KG1 (cell line): ENCODE data around the gene DIO3.

Source experiments
- DNase-seq: peaks from one replicate; lab custom pipeline; 2025; lab: John Stamatoyannopoulos, UW

DIO3 gene

DNA sequence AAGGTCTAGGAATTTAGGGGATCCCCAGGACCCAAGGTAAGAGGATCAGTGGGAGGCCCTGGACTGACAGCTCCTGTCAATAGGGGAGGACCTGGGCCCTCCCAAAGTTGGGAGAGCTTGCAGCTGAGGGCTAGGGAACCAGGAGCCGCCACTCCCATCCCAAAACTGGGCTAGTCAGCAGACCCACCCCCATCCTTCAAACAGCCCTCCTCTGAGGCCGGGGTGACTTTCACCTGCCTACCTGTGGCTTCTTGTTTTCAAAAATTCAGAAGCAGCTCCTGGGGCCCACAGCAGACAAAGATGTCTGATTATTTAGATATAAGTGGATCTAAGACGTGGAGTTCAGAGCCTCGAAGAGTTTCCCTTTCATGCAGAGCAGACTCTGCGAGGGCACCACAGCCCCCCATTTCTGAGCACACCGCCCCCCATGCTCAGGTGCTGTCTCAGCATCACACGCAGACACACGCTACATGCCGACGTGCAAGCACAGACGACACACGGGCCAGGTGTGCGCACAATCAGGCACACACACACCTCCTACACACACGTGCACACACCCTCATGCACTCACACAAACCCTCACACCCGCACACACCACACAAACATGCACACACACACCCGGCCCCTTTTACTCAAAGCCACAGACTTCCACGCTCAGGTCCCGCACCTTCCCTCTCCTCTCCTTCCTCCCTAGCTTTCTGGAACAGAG lies 21.9 kb downstream of the DIO3 start:
- DNase-seq = no peak

DNA sequence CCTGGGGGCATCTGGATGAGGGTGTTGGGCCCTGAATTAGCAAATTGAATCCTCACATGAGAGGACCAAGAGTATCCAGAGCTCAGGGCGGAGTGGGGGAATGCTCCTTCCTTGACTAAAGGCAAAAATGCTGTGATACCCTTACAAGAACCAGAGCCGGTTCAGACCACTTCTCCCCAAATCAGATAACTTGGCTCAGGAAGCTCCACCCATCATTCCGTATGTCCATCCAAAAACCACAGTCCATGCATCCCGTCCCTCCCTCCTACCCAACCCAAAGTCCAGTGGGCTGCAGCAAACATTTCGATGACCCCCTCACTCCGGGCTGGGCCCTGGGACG lies 22.4 kb downstream of the DIO3 start:
- no peak for DNase-seq

DNA sequence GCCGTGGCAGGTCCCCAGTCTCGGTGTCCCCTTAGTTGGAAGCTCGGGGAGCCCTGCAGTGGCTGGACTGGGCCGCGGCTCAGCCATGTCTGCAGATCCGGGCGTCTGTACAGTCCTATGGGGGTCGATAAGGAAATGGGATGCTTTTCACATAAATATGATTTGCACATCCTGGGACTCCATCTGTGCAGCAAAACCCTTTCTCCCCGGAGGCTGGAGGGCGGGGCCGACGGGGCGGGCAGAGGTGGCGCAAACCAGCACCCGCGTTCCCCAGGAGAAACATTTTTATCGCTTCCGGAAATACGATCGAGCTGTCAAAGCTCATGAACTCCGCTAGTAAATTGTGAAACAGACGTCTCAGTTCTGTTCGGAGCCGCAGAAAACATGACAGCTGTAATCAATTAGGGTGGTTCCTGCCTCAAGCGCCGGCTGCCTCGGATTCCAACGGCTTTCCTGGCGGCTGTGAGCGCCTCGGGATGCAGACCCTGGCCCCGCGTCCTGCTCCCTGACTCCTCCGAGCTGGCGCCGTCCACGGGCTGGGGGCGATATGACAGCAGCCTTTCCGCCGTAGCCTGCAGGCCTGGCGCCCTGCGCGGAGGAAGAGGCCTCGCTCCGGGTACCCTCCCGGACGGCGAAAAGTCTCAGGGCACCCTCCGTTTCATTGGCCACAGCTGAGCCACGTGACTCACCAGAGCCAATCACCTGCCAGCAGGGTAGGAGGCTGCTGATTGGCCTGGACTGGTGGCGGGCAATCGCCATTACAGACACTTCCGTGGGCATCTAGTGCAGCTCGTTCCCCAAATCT lies 23.0 kb downstream of the DIO3 start:
- DNase-seq = no peak

DNA sequence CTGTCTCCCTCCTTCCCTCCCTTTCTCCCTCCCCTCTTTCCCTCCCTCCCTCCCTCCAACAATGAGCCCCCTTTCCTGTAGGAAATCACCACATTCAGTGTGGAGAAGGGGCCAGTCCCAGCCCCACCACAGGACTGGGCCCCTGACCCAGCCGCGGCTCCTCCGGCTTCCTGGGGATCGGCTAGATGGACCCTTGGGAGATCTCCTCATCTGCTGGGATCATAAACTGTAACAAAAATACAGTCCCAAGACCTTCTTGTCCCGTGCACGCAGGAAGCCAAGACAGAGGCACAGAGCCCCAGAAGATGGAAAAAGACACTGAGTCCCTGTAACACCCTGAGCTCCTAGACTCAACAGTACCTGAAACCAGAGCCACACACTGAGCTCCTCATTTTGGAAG lies 23.9 kb downstream of the DIO3 start:
- DNase-seq = no peak

DNA sequence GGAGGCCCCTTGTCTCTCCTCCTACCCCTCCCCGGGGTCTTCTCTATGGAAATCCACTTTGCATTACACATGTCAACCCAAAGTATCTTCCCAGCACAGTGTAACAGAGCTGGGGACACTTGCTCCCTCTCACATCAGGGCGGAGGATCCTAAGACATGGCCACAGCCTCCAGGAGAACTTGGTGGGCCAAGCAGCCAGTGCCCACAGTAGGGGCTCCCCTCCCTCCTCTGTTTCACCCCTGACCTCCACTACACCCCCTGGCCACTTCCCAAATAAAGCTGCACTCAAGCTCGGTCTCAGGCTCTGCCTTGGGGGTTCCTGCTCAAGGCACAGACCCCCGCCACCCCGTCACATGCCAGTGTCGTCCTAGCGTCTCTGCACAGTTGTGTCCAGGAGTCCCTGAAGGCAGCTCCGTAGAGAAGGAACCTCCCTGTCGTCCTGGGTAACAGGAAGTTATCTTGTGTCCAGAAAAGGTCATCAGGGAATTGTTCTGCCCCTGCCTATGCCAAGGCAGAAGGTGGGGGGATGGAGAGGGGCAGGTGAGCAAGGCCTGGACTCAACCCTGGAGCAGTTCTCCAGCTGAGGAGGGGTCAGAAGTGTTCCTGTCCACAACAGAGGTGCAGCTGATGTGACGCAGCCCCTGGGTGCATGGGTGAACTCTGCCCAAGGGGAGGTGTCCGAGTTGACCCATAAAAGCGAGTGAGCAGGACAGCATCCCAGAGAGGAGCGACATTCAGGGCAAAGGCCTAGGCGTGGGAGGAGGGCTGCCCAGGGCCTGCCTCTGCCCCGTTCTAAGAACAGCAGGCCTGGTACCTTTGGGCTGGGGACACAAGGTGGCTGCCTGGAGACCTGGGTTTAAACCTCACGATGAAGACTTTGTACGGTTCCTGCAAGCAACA lies 25.5 kb downstream of the DIO3 start:
- DNase-seq = no peak

DNA sequence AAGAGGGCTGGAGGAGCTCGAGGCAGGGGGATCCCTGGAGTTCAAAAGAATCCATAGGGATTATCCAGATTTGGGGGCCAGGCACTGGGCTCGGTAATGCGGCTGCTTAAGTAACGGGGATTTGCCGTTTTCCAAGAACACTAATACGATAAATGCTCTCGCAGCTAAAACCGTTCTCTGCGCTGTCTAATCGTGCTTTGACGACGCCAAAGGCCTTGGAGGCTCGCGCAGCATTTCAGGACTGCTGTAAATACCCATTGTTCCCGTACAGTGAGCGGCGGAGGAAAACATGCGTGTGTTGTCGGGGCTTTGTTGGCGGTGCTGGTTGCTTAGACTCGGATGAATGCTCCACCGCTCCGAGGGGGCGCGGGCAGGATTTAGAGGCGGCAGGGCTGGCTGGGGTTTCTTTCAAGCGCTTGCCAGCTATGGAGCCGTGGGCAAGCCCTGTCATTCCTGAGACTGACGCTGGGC lies 26.2 kb downstream of the DIO3 start:
- DNase-seq = no peak

DNA sequence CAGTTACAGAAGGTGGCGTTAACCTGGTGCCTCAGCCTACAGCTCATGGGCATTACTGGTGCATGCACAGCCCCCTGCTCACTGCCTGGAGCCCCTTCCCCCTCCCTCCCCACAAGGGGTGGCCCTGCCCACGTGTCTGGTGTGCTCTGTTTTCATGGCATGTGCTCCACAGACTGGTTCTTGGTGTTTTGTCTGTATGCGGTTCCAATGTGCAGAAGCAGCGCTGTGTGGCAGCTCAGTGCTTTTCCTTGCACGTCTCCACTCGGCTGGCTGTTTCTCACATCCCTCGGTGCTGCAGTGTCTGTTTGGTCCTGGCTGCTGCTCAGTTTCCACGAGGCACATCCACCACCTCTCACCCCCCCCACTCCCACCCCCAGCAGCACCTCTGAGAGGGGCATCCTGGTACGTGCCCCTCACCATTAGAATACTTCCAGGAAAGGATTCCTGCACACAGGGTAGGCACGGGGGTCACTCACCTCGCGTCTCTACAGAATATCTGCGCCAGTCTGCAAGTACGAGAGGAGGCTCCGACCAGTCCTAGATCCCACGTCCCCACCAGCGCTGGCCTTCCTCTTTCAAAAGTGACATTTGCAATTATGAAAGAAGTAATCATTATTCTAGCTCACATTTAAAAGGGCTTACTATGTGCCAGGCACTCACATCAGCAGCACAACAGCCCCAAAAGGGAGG lies 27.1 kb downstream of the DIO3 start:
- DNase-seq = no peak

DNA sequence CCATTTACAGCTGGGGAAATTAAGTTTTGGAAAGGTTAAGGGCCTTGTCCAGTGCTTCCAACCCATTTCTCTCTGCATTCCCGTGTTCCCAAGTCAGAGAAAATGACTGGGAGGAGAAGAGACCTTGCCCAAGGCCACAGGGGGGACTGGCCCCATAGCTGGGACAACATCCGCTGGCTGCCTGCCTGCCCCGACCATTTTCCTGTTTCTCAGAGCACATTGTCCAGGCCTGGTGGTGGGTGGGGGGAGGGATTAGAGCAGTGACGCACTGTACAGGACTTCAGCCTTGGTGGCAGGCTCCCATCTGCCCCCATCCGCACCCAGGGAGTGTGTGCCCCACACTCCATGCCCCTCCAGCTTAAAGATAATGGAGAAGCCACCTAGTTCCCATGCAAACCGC lies 27.7 kb downstream of the DIO3 start:
- no peak for DNase-seq

DNA sequence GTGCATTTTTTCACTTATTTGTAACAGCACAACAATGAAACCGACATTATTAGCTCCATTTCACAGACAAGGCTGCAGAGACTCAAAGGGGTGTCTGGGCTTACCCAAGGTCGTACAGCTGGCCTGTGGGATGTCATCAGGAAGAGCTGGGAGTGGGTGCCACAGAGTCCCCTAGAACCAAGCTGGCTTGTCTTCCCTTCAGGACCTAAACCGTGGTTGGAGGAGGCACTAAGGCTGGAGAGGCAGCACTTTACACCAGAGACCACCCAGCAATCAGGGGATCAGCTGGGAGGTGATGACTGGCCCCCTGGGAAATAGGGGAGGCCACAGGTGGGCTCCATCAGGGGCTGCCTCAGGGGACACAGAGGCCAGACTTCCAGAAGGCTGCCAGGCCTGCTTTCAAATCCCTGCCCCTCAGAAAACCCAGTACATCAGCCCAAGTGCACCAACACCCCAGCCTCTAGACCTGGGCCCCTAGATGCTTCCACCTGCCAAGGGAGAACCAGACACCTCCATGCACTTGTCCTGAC lies 28.3 kb downstream of the DIO3 start:
- DNase-seq = no peak

DNA sequence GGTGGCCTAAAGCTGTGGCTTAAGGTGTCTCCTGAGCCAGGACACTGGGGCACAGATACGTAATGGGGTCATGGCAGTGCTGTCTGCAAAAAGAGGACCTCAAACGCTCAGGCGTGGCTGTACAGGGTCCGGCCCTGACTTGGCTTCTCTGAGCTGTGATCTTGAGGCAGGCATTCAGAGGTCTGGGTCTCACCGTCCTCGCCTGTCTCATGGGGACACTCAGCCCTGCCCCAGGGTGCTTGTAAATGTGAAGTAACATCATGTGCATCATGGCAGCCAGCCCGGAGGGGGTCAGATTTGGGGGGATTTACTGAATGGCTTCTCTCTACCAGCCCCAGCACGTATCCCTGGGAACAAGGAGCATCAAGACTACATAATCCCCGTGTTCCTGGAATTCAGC lies 28.8 kb downstream of the DIO3 start:
- DNase-seq = no peak

DNA sequence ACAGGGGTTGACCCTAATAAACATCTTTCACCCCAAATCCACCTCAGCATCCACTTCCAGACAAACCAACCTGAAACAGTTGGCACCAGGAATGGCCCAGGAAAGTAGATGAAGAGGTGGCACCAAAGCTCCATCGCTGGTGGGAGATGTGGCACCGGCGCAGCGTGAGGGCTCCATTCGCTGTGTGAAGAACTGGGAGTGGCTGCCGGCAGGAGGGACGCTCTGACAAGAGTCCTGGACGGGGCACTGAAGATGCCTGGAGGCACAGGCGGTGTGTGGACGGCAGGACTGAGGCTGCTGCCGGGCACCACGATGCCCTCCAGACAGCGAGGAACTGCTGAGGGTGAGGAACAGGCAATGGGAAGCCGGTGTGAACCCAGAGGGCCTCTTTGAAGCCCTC lies 29.3 kb downstream of the DIO3 start:
- DNase-seq = no peak

DNA sequence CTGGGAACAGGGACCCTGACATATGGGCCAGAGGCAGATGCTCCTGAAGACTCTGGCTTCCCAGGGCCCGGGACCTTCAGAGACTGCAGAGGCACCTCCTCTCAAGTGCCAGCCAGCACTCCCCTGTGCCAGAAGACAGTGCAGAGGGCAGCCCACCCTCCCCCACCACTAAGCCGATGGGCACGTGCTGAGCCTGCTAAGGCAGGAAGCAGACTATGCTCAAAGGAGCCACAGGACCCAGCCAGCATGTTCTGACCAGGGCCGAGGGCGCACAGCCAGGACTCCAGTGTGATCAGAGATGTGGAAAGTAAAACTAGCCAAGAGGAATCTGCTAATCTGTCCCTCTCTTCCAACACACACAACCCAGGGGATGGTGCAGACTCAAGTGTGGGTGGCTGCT lies 29.8 kb downstream of the DIO3 start:
- DNase-seq = no peak

DNA sequence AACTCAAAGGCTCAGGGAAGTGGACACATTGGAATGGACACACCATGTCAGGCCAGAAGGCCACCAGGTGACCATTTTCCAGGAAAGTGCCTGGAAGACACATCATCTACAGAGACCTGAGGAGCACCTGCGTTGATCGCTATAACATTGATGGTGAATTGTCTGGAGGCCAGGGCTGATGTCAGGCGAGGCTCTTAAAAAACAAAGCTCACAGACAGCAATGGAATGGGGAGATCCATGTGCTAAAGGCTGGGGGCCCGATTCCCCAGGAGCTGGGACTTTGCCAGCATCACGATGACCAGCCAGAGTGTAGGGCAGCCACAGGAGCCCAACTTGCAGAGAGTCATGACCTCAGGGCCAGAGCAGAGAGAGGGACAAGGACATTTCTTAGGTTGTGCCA lies 30.3 kb downstream of the DIO3 start:
- no peak for DNase-seq

DNA sequence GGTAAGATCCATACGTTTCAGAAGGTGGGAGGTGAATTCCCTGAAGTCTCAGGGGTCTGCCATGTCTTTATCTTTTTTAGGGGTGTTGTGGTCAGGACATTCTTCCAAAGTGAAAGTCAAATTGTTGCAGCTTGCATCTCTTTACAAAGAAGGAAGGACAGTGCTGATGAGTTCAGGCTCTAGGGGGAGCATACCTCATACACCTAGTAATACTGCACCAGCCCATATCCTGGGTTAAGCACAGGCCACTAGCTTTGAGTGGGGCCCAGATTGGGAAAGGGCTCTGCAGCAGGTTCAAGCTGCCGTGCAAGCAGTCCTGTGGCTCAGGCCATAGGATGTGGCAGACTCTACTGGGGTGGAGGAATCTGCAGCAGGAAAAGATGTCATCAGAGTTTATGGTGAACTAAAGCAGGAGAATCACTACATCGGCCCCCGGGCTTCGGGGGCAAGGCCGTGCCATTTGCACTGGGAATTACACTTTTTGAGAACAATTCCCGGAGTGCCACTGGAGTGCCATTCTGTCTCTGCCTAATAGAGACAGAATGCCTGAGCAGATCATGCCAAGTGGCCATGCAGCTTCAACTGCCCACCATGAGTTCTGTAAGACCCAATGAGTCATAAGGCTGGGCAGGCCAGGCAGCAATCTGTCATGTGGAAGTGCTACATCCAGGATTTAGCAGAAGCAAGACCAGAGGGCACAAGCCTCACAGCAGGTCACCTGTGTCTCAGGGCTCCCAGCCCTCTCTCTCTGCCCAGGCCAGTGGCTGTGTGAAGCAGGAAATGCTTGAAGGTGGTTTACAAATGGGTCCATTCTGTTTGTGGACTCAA lies 32.3 kb downstream of the DIO3 start:
- DNase-seq = no peak

DNA sequence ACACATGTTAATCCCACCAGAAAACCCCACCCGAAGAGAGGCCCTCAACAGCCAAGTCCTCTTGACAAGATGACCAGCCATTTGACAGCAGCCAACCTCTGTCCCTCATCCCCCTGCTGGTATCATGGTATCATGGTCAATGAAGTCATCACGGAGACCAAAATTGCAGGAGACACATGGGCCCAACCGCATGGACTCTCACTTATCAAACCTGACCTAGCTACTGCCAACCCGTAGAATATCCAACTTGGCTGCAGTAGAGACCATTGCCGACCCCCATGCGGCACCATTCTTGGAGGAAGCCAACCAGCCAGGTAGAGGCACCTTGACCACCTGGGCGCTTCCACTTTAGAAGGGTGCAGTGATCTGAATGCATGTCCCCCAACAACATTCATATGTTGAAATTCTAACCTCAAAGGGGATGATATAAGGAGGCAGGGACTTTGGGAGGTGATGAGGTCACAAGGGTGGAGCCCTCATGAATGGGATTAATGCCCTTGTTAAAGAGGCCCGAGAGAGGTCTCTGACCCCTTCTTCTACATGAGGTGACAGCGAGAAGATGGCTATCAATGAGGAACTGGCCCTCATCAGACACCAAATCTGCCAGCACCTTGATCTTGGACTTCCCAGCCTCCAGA lies 33.3 kb downstream of the DIO3 start:
- no peak for DNase-seq

DNA sequence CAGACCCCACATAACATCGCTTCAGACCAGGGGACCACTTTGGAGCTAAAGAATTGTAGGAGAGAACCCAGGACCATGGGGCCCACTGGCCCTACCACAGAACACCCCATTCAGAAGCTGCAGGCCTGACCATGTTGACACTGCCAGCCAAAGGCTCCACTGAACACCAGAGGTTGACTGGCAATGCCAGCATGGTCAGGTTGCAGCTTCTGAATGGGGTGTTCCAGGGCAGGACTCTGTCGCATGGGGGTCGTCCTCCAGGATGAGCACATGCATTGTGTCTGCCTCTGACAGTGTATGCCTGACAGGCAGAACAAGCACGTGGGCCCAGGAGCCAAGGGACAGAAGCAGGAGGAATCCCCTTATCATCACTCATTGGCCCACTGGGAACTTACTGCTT lies 34.1 kb downstream of the DIO3 start:
- no peak for DNase-seq

DNA sequence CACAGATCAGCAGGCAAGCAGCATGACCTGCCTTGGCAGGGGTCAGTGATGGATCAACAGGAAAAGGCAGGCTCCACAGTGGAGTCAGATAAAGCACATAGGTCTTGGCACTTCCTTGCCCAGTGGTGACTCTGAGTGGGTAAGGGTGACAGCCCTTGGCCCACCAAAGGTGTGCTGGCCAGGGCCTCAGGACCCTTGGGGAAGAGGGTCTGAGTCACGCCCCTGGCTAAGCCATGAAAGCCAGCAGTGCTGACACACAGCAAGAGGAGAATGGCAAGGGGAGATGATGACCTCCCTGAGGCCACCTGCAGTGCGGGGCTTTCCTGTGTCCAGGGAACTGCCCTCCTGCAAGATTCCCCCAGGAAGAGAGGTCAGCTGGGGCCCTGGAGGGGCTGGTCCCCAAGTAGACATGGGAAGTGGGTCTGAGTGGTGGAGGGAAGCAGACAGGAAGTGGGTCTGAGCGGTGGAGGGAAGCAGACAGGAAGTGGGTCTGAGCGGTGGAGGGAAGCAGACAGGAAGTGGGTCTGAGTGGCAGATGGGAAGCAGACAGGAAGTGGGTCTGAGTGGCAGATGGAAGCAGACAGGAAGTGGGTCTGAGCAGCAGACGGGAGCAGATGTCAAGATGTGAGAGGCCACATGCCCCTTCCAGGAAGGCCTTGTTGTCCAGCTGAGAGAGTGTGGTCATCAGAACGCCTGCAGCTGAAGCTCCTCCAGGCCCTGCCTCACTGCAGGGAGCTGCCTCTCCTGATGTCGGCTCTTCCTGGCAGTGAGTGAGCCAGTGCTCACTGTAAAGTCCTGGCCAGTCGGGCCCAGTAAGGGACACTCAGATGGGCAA lies 34.8 kb downstream of the DIO3 start:
- DNase-seq = no peak

DNA sequence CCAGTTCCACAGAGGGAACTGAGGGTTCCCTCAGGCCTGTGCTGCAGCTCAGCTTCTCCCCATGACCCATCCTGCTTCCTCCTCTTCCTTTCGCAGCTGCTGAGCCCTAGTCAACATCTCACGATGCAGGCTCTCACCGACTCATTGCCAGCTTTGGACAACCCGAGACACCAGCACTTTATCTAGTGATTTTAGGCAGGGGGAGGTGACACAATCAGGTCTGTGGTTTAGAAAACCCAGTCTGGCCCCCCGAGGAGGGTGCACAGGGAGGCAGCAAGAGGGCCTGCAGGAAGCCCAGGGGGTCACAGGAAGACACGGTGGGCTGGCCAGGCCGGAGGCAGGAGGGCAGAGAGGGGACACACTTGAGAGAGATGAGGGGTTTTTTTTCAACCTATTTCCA lies 35.4 kb downstream of the DIO3 start:
- no peak for DNase-seq

DNA sequence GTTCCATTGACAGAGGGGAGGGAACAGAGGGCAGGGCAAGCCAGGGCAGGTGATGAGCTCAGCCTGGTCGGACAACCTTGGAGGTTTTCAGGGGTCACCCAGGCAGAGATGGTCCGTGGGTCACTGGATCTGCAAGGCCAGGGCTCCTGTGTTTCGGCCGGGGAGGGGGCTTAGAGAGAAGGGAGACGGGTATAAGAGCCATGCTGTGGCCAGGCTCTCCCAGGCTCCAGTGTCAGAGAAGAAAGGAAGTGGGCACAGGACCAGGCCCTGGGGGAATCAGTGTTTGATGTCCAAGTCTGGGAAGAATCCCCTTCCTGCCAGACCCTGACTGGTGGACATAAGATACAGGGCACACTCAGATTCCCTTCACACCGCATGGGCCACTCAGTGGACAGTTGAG lies 36.9 kb downstream of the DIO3 start:
- DNase-seq = no peak
